ENCODE results near the gene LRP1B.
"Not testable (repeated sequence)": the region's sequence is repeated elsewhere in the genome, so short reads cannot be mapped to it uniquely, and the experiment has no call there.

The LRP1B gene

GRCh38 chr2:140737006-140737405 is 1393.8 kb downstream of the LRP1B start:
- no peak for DNase-seq

- DNase-seq = no peak
Observed at GRCh38 chr2:140734992-140735391, 1395.8 kb downstream of the LRP1B start.

DNA sequence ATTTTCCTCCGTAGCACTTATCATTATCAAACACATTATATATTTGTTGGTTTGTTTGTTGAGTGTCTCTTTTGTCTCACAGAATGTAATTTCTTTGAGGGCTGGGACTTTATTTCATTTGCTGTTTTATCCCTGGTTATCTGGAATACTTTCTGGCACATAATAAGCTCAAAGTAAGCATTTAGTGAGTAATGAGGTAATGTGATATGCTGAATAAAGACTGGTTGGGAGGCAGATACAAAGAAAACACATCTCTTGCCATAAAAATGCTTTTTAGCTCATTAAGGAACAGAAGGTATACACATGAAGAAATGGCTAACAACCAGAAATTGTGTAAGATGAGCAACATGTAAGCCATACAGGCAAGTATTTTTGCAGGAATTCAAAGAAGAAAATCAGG is 1411.8 kb downstream of the LRP1B start:
- no peak for DNase-seq

GRCh38 chr2:140717481-140717880 is 1413.3 kb downstream of the LRP1B start:
- no peak for DNase-seq

GRCh38 chr2:140714586-140714985 is 1416.2 kb downstream of the LRP1B start:
- no peak for DNase-seq

GRCh38 chr2:140711867-140712266 is 1418.9 kb downstream of the LRP1B start:
- DNase-seq = no peak

DNA sequence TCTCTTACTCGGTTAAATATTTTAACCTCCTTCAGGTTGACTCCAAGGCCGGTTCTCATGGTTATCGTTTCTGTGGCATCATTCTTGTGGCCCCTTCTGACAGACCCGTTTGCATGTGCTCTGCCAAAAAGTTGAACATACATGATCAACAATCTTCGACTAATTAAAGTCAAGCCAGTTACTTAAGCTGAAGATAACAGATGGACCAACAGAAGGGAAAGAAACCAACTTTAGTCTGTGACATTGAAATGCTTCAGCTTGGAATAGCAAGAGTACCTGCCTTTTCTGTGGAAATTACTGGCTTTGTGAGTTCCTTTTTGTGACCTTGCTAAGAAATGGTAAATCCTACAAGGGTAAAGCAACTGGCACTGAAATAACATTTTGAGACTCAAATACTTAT is 1429.1 kb downstream of the LRP1B start:
- no peak for DNase-seq

GRCh38 chr2:140698636-140699035 is 1432.2 kb downstream of the LRP1B start:
- no peak for DNase-seq

- DNase-seq = no peak
Observed at GRCh38 chr2:140696449-140696848, 1434.4 kb downstream of the LRP1B start.

DNA sequence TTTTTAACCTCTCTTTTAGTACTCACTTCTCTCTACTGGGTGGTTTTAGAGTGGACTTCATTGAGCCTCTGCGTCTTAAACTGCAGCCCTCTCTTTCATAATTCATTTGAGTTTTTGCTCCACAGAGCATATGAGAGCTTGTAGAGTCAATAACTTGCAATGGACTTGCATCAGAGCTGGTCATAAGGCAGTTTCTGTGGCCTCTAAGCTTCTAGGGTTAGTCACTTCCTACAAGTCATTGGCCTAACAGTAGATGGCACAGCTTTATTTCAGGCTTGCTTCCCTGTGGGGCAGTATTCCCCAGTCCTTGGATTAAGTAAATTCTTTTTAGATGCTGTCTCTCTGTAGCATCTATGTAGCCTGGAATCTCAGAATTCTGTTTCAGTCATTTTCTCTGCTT is 1435.7 kb downstream of the LRP1B start:
- no peak for DNase-seq

GRCh38 chr2:140687825-140688224 is 1443.0 kb downstream of the LRP1B start:
- no peak for DNase-seq

GRCh38 chr2:140683658-140684057 is 1447.2 kb downstream of the LRP1B start:
- DNase-seq = no peak

DNA sequence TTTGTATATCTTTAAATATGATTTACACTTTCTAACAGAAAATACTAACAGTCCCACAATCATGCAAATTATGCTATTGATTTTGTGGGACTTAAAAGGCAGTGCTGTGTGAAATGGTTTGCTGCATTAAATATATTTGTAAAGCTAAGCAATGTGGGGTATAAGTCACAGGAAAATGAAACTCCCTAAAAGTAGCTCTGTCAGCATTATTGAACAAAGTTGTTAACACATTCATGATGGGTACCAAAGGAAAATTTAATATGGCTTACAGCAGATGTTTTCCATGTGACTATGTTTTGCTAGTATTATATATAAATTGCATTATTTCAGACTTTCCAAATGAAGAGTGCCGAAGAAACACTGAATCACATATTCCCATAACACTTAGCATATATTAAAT is 1450.0 kb downstream of the LRP1B start:
- no peak for DNase-seq

DNA sequence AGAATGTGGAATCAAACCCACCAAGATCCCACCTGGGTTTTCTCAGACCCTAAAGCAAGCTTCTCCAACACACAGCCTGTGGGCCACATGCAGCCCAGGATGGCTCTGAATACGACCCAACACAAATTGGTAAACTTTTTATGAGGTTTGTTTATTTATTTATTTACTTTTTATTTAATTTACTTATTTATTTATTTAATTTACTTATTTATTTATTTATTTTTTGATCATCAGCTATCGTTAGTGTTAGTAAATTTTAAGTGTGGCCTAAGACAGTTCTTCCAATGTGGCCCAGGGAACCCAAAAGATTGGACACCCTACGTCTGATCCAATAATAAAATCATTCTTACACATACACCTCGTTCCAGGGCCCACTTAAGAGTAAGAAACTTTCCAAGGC is 1451.1 kb downstream of the LRP1B start:
- no peak for DNase-seq

DNA sequence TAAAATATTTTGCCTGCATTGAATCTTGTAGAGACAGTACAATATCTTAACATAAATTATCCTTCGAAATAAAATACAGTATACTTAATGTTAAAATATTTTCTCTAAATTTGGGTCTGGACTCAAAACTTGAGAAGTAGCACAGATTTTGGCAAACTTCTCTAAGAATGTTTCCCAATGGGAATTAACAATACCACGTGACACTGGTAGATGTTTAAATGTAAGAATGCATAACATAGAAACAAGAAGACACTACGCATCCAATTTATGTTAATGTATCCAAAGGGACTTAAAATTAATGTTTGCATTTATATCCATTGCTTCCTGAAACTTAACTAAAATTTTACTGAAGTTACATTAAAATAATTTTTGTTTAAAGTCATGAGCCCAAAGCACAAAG is 1460.9 kb downstream of the LRP1B start:
- DNase-seq = no peak

DNA sequence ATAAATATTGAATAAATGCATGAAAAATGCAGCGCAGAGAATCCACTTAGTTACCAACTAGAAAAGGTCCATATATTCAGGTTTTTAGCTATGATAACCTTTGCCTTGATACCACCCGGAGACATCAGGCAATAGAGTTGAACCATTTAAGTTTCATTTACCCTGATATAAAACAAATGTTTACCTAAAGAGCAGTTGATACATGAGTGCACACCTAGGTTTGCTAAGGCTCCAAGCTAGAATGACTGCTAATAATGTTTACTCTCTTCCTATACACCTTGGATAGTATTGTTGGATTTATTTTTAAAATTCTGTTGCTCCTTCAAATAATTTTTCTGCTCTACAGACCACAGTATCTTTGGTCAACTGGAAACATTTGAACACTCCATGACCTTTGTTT is 1463.6 kb downstream of the LRP1B start:
- DNase-seq = no peak

GRCh38 chr2:140662504-140662903 is 1468.3 kb downstream of the LRP1B start:
- no peak for DNase-seq

DNA sequence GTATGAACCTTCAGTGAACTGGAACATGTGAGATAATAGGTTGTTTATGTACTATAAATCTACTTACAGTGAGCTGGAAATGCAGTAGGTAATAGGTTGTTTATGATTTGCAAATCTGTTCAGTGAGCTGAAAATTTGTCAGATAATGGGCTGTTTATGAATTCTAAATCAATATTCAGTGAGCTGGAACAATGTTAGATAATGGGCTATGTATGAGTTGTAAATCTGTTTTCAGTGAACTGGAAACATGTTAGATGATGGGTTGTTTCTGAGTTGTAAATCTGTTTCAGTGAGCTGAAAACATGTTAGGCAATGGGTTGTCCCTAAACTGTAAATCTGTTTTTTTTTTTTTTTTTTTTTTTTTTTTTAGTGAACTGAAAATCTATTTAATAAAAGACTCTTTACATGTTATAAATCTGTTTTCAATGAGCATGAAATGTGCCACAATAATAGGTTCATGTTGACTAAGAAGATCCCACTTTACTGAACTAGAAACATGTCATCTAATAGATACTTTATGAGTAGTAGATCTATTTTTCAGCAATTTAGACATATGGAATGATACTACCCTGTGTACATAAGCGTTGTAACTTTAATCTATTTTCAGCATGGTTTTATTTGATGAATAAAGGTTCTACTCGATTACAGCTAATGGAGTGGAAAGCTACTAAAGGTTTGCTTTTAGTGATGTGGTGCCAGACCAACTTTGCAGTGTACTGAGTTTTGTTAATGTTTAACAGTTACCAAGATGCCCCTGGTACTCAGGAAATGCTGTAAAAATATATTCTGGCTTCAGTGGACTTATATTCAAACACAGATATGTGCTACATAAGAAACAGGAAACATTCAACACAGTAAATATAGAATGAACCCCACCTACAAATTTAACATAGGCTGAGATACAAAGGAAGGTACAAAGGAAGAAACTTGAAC is 1471.8 kb downstream of the LRP1B start:
- DNase-seq = no peak

GRCh38 chr2:140657657-140658056 is 1473.2 kb downstream of the LRP1B start:
- DNase-seq = no peak

- no peak for DNase-seq
Observed at GRCh38 chr2:140654565-140654964, 1476.3 kb downstream of the LRP1B start.

GRCh38 chr2:140650825-140651224 is 1480.0 kb downstream of the LRP1B start:
- DNase-seq = no peak

DNA sequence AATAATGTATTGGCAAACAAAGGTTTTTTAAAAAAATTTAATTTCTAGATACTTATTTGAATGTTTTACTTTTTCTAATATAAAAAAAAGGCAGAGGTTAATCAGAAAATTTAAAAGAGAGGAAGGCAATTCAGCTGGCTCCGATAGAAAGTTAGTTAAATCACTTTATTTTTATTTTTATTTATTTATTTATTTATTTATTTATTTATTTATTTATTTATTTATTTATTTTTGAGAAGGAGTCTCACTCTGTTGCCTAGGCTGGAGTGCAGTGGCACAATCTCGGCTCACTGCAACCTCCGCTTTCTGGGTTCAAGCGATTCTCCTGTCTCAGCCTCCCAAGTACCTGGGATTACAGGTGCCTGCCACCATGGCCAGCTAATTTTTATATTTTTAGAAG is 1480.7 kb downstream of the LRP1B start:
- DNase-seq = not testable (repeated sequence)

DNA sequence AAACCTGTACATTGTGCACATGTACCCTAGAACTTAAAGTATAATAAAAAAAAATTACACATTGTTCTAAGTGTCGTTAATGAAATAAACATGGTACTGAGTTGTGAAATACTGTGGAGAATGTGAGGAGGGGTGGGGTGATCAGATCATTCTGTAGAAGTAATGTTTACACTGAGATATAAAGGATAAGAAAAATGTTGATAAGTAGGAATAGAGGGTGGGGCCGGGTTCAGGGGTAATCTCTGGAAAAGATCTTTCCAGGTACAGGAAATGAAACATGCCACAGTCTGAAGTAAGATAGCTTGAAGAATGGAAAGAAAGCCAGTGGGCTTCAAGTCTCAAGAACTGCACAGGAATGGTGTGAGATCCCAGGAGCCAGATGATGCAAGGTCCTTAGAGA is 1482.4 kb downstream of the LRP1B start:
- DNase-seq = no peak

DNA sequence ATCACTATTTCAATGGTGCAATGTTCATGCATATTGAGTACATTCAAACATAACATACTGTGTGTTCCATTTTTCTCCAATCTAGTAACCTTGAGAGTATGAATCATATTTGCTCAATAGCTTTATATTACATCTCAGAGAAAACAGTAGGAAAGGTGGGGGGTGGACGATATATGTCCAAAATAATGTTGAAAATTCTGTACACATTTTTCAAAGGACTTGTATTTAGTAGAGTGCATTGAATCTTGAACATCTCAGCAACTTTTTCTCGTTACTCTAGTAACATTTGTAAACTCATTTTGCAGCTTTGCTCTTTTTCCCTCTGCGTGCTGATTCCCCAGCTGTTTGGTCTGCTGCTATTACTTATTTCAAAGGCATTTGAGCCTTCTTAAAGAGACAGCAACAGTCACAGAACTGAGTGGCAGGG is 1487.0 kb downstream of the LRP1B start:
- DNase-seq = no peak

DNA sequence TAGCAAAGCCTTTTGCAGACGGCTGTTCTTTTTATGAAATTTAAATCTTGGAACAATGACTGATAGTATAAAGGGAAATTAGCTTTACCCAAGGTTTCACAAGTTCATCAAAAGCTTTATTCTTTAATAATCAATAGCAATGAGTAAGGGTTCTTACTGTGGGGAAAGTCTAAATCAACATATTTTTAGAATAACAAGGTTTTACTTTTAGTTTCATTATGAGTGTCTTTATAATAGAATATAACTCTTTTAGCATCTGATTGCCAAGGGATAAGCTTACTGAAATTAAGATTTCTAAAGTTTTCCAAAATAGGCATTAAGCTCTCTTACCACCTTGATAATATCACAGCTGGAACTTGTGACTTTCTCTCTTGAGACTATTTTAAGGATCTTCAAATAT is 1489.7 kb downstream of the LRP1B start:
- DNase-seq = no peak

All from CD4-positive, alpha-beta T cell treated with Interferon alpha-2 for 1 hour (primary cell).